Measurements from ENCODE around the gene GSC2.

Gene GSC2, protein sequence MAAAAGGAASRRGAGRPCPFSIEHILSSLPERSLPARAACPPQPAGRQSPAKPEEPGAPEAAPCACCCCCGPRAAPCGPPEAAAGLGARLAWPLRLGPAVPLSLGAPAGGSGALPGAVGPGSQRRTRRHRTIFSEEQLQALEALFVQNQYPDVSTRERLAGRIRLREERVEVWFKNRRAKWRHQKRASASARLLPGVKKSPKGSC
- 0 to 0.06 reads per million in 2 experiments for total RNA-seq

DNA sequence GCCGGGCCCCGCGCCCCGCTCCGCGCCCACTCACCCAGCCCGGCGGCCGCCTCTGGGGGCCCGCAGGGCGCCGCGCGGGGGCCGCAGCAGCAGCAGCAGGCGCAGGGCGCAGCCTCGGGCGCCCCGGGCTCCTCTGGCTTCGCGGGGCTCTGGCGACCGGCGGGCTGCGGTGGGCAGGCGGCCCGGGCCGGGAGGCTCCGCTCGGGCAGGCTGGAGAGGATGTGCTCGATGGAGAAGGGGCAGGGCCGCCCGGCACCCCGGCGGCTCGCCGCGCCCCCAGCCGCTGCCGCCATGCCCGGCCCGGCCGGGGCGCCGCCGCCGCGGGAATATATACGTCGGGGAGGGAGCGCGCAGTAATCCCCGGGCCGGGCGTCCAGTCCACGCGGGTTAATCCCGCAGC lies at the start of gene GSC2:
GSC2 (minus strand) TSS at position 302 of the 400 bp plus-strand sequence; CDS start at position 293, 9 bp downstream.
- no peak for DNase-seq (ENCODE audit: low read depth)

DNA sequence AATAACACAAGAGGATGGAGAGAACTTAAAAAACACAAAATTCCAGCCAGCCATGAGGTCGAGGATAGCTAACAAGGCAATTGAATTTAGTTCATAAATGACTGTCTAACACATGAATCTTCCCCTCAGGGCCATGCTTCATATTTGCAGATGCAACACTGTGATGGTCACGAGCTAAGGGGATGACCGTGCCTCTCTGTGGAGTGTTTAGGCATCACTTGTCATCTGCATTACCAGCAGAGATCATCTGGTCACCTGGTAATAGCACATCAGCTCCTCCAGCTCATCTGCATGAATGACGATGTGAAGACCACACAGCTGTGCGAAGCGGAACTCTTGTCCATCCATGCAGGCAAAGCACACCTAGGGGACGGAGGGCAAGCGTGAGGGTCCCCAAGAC lies 49.4 kb upstream of the GSC2 start:
- DNase-seq (ENCODE audit: low read depth): no peak

DNA sequence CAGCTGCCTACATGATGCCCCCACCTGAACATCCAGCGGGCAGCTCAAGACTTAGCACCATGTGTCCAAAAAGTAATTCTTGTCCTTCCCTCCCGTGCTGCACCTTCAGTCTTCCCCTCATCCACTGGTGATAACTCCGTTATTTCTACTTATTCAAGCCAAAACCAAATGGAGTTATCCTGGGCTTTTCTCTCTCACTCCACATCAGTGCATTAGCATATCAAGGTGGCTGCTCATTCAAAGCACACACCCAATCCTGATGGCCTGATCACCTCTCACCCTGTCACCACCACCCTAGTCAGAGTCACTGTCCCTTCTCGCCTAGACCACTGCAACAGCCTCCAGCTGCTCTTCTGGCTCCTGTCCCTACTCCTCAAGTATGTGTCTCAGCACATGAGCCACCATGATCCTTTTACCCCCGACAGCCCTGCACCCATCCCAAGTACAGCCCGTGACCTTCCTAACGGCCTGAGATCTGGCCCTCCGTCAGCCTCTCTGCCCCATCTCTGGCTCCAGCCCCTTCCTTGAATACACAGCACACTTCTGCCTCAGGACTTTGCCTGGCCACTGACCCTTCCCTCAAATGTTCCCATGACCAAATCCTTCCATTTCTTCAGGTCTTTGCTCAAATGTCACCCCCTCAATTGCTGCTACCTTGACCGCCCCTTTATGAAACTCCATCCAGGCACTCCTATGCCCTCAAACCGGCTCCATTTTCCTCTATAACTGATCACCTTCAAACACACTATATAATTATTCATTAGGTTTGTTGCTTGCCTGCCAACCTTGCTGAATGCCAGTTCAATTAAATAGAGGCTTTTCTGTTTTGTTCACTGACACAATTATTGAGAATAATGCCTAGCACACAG lies 48.1 kb upstream of the GSC2 start:
- DNase-seq (ENCODE audit: low read depth): no peak

DNA sequence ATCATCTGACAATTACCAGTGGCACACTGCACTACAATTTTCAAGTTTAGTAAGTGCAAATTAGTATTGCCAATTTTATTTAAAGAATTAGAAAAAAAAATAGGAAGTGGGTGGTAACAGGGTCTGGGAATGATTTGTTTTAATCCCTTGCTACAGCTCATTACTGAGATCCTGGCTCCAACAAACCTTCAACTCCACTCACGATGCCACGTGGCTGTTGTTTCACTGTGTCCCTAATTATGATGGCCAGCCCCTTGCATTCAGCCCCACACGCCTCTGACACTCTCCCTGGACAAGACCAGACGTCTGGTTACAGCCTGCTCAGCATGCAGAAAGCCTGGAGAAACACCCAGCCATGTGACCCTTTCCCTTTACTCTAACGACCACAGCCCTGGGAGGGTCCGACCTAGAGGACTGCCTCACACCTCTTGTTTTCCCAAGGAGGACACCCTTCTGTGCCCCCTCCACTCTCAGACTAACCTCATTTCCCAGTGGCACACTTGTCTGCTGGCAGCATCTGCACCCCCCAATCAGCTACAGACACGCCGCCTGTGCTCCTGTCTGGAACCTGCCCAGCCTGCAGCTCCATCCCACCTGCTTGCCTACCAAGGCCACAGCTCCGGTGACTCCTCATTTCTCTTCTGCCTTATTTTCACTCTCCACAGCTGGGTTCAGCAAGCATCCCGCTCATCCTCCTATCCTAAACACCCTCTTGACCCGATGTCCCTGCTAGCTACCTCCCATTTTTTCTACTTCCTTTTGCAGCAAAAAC lies 46.9 kb upstream of the GSC2 start:
- no peak for DNase-seq (ENCODE audit: low read depth)

DNA sequence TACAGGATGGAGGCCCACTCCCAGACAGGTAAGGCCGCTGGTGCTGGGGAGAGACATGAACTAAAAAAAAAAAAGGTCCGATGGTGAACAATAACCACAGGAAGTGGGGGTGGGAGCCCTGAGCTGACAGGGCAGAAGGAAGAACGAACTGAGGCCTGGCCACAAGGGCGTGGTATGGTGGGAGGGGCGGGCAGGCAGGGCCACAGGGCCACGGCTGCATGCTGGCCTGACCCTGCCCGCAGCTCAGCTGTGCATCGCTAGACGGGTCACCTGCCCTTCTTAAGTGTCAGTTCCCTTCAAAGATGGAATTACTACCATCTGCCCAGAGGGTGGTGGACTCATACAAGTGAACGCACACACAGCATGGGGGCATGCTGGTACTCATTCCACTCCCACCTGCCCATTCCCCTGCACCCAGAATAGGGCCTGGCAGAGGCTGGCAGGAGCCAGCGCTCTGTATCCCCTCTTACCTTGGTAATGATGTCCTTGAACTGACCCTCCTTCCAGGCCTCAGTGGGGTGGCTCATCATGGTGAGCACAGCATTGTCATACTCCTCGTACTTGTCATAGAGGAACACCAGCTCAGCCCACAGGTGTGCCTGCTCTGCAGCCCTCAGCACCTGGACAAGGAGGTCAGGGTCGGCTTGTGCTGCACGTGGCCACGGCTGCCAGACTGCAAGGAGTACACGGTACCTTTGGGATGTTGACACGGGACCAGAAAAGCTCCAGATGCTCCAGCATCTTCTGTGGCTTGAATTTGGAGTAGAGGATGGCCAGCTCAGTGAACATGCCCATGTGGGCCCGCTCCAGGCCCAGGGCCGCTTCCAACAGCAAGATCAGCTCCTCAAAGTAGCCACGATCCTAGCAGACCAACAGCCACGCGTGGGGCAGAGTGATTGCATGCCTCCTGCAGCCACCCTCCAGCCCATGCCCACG lies 46.0 kb upstream of the GSC2 start:
- no peak for DNase-seq (ENCODE audit: low read depth)

DNA sequence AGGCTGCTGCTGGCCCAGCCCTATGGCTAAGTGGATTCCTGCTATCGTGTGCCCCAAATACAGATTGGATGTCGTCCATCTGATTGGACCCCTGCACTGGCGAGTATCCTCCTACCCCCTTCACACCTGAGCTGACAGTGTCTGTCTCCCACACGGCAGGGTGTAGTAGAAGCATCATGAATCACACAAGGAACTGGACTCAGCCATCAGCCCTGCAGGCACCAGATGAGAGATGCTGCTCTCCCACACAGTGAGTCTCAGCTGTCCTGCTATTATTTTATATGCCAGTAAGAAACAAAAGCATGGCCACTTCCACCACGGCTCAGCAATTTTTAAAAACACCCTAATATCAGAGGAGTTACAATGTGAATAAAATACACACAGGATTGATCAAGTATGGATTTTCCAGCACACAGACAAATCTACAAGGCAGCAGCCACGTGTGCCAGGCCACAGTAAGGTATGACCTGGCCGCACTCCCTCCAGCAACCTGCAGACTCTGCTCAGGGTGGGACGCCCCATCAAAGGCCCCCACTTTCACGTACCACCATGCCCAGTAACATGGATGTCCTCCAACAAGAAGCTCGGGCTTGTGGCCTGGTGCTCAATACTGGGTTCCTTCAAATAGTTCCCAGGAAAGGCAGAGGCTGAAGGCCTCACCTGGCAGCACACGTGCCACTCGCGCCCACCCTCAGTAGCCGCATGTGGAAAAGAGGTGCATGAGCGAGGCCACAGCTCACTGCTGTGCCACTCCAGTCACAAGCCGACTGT lies 44.9 kb upstream of the GSC2 start:
- DNase-seq (ENCODE audit: low read depth): no peak

DNA sequence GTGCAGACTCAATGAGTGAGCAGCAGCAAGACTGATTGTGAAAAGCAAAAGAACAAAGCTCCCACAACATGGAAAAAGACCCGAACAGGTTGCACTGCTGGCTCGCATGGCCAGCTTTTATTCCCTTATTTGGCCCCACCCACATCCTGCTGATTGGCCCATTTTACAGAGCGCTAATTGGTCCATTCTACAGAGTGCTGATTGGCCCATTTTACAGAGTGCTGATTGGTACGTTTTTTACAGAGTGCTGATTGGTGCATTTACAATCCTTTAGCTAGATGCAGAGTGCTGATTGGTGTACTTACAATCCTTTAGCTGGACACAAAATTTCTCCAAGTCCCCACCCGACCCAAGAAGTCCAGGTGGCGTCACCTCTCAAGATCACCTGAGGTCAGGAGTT lies 43.8 kb upstream of the GSC2 start:
- DNase-seq (ENCODE audit: low read depth): no peak

DNA sequence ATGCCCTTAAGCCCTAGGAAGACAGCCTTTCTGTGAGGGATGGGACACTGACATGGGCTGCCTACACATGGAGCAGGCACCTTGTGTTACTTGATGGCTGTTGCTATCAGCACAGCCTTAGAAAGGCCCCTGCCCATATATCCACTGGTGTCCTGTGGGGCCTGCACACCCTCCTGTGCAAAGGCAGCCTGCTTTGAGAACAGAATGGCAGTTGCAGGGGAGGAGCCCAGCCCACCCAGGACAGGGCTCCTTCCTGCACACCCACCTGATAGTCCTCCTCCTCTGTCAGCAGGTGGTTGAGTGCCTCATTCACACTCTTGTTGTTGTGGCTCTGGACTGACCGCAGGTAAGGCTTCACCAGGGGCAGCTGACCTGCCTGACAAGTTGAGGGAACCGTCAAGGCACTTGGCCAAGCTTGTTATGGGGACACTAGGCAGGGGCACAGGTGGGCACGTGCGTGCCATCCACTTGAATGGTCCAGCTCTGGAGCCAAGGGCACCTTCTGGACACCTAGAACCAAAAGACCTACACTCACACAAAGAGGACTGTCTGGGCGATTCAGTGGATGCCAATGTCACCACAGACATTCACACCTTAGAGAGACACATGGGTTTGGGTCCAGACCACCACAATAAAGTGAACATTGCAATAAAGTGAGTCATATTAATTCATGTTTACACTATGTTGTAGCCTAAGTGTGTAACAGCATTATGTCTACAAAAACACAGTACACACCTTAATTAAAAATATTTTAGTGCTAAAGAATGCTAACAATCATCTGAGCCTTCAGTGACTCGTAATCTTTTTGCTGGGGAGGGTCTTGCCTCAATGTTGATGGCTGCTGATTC lies 37.8 kb upstream of the GSC2 start:
- DNase-seq (ENCODE audit: low read depth): no peak

DNA sequence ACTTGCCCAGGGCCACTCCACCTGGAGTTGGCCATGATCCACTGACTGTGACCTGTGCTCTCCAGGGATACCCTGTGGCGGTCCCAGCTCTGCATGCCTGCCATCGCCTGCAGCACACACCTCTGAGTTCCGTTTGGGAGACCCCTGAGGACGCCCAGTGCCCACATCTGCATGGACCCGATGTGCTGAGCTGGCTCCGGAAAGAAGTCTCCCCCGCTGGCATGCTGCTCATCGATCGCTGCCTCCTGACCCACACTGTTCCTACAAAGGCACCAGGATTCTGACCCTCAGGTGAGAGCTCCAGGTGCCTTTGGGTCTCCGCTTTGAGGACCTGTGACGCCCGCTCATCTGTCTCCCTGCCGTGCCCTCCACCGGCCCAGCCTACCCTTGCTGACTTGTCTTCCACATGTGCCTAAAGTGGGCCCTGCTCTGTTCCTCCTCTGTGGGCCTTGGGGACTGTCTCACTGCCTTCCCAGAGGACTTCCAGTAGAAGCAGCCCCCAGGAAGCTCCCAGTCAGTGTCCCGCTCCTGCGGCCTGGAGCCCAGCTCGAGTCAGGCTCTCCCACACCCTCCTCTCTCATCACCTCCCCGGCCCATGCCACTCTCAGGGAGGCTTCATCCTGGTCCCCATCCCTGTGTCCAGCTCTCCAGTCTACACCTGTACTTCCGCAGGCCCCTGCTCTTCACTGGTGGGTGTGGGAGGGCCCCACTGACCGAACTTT lies 34.3 kb upstream of the GSC2 start:
- DNase-seq (ENCODE audit: low read depth): no peak

DNA sequence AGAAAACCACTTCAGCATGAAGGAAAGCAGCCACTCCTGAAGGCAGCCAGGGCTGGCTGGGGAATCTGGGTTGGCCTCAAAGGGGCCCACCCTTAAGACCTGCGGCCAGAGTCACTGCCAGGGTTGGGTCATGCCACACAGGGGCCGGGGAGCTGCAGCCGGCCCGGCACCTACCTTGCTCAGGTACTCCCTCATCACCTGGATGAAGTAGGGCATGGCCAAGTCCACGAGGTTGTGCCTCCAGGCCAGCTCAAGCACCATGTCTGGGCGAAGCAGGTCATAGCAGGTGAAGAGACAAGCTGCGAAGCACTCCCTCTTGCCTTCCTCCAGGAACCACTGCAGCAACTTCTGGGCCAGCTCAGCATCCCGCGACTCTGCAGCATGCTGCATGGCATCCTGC lies 33.1 kb upstream of the GSC2 start:
- DNase-seq (ENCODE audit: low read depth): no peak

DNA sequence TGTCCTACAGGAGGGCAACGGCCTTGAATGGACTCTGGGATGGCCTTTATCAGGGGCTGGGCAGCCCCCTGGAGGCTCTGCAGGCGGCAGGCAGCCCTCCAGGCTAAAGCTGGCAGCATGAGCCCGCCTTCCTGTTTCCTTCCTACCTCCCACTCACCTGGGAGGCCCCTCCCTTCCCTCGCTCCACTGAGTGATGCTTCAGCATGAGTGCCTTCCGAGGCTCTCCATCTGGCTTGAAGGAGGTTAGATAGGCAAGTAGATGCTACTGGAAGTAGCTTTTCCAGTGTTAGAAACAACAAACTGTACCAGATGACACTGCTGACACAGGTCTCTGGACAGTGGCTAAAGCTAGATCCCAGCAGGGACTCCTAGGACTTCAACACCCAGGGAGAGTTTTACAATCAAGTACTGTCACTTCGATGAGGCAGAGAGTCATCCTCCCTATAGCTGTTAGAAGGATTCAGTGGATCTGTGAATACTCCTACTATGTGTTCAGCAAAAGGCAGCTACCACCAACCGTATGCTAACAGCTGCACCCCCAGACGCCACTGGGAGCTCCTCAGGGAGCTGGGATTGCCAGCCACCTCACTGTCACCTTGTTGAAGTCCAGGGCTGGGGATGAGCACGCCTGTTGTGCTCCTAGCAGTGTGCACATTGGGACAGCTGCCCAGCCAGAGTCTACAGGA lies 32.5 kb upstream of the GSC2 start:
- no peak for DNase-seq (ENCODE audit: low read depth)

DNA sequence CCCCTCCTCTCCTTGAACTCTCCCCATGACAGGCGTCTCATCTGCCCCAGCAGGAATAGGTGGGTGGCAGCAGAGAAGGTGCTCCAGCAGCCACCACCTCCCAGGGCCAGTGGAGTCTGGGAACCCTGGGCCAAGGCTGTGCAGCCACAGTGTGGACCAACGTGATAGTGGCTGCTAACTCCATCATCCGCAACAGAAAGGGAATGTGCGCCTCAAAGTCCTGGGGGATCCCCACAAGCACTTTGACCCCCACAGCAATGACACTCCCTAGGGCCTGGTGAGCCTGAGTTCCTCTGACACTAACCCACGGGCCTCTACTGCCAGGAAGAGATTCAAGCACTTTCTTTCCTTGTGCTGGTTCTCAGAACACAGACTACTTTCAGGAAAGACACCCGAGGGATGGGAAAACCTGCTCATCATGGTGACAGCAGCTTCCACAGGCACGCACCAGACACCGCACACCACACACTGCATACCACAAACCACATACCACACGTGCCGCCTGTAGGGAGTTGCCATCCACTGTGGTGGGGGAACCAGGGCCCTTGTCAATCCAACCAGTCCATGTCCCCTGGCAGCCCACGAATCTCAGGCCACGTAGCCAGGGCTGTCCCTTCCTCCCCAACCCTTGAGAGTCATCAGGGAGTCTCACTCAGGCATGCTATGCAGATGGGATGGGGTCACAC lies 31.8 kb upstream of the GSC2 start:
- no peak for DNase-seq (ENCODE audit: low read depth)

DNA sequence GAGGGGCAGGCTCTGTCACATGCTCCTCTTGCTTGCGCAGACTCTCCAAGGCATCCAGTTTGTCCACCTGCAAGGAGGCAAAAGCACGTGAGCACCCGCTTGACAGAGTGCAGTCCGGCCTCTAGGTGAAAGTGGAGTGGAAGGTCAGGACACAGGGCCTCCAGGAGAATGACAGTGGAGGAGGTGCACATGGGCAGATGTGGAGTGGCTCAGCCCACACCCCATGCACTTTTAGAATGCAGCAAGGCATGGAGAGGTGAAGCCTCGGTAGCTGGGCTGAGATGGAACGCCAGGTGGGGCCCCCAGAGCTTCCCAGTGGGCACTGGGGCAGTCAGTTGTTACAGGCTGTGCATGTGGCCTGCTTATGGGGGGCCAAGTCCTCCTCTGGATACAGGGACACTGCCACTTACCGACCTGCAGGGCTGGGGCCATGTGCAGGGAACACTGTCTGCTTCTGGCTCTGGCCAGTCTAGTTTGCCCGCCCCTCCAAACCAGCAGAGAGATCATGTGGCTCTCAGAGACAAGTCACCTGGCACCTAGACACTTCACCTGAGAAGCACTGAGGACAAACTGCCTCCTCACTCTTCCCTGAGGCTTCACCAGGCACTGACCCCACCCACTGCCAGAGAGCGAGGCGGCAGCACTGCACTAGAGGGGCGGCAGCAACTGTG lies 30.8 kb upstream of the GSC2 start:
- no peak for DNase-seq (ENCODE audit: low read depth)

DNA sequence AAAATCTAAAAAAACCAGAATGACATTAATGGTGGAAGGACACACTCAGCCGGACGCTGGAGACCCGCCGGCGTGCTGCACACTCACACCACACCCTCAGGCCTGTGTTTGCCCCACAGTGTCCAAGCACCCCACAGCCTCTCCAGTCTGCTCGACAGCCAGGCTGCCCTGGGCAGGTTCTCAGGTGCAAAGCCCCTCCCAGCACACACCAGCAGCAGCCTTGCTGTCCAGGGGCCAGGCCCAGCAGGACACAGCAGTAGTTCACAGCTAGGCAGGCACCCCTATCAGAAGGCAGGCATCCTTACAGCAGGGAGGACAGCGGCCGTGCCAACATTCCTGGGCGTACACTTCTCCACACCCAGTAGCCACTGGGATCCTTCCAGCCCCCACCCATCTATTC lies 30.1 kb upstream of the GSC2 start:
- no peak for DNase-seq (ENCODE audit: low read depth)

DNA sequence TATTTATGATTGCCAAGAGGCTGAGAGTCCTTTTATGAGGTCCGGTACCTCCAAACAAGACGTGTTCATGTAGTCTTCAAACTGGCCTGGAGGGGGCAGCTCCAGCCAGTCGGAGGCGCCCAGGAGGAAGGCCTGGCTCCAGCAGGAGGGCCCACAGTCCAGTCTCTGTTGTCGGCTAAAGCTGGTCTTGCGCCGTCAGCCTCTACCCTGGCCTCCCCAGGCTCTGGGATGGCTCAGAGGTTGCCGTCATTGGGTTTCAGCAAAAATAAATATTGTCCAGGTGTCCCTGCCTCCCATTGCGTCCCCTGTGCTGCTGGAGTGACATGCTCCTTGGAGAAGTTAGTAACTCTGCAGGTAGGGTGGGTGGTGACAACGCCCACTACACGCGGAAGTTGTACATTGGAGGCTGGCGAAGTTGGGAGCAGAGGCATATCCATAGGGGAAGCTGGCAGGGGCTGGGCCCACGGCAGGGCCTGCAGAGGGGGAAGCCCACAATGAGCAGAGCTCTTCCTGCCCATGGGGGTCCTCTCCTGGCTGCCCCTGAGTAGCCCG lies 29.5 kb upstream of the GSC2 start:
- DNase-seq (ENCODE audit: low read depth): no peak

DNA sequence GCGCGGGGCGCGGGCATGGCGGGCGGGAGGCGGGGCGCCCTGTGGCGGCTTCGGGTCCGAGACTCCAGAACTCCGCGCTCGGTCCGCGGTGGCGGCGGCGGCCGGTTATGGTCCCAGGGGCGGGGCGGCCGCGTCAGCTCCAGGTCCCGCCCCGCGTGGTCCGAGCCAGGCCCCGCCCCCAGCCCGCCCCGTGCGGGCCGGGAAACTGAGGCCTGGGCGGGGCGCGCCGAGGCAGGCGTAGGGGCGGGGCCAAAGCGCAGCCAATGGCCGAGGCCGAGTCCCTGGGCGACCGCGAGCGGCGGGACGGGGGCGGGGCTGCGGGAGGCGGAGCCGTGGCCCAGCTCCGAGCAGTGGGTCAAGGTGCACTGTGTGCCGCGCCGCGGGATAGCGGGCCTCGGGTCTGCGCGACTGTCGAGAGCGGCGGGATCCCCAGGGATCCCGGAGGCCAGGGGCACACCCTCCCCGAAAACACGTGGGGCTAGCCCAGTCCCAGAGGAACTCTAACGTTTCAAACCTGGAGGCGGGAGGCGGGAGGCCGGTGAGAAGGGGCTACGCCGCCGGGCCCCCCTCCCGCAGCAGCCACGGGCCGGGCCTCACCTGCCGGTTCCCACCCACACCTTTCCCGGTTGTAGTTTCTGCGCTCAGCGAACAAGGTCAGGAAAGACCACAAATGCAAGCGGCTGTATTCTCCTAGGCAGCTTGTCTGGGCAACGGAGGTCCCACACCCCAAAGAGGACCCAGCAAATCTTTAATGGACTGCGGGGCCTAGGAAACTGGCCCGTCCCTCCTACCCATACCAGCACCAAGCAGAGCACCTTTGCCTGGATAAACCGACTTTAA lies 28.8 kb upstream of the GSC2 start, which contains the start of gene SLC25A1:
SLC25A1 (minus strand) TSS at position 80 of the 840 bp plus-strand sequence; CDS start at position 17, 63 bp downstream.
- peak; percentile 57 for DNase-seq (ENCODE audit: low read depth)
